Esophagus muscularis mucosa (tissue), 4 donors: ENCODE data around the gene PSPH. TPM values are rescaled to one million over a fixed set of nuclear protein-coding genes. Genes with fewer than 3 reads are reported as not detected.
"Not testable (repeated sequence)": the region's sequence is repeated elsewhere in the genome, so short reads cannot be mapped to it uniquely, and the experiment has no call there.

Source experiments
- DNase-seq: peaks from one replicate; pipeline ENCODE4 v3.0.0-alpha.2; 2017; ENCODE audit errors: extremely low spot score
- H3K27ac ChIP-seq, 4 donors: fragments of 200-600 bp; sonication (generic); replicated peaks in 1 of 4; 1 replicate in 3 of 4; 2 replicates in 1 of 4; pipeline ENCODE4 v1.5.1; 2016 to 2019; ENCODE audit warnings: mild to moderate bottlenecking in 1 of 4
- H3K27me3 ChIP-seq, 4 donors: fragments of 200-600 bp; sonication (generic); one replicate each; pipeline versions ENCODE4 v1.5.1 to v1.6.0; 2016 to 2019
- H3K36me3 ChIP-seq, 4 donors: fragments of 200-600 bp; sonication (generic); one replicate each; pipeline ENCODE4 v1.5.1; 2016 to 2019
- H3K4me1 ChIP-seq, 4 donors: fragments of 200-600 bp; sonication (generic); one replicate each; pipeline ENCODE4 v1.5.1; 2016 to 2019
- H3K4me3 ChIP-seq, 4 donors: fragments of 200-600 bp; sonication (generic); 1 replicate in 2 of 4; 2 replicates in 2 of 4; pipeline ENCODE4 v1.5.1; 2016 to 2019; ENCODE audit warnings: mild to moderate bottlenecking in 4 of 4, moderate library complexity in 1 of 4
- H3K9me3 ChIP-seq, 4 donors: fragments of 200-600 bp; sonication (generic); 1 replicate in 3 of 4; 2 replicates in 1 of 4; pipeline ENCODE4 v1.5.1; 2016 to 2019
- EP300 ChIP-seq: sonication (generic); formaldehyde crosslinking; IDR thresholded peaks from one replicate; pipeline ENCODE4 v1.6.1; 2017; ENCODE audit warnings: antibody characterized with exemption
- POLR2A ChIP-seq: fragments of 450-650 bp; IDR thresholded peaks from one replicate; pipeline ENCODE4 v1.6.1; 2017; ENCODE audit warnings: antibody characterized with exemption, moderate library complexity, mild to moderate bottlenecking, low read depth
- POLR2AphosphoS5 ChIP-seq, 2 donors: sonication (generic); formaldehyde crosslinking; IDR thresholded peaks; one replicate each; pipeline ENCODE4 v1.6.1; 2017; ENCODE audit warnings: antibody characterized with exemption in 2 of 2
- WGBS: methylation state at CpG from one replicate; pipeline ENCODE4 v1.1.5; 2018; 5-methylcytosine and 5-hydroxymethylcytosine counted together
- intact Hi-C: fragments of 100-400 bp; cut with DNase I; formaldehyde crosslinking; loops from one replicate; pipeline ENCODE4 v1.15.1; 2023
- total RNA-seq, 4 donors: library from RNA; depleted of rRNA; stranded (reverse); fragments of >200 nt; gene quantifications; one replicate each; pipeline versions ENCODE4 v1.1.0 to v1.2.1, GENCODE V29; 2016
- TF ChIP-seq, protein P1 (sequence below), 3 experiments: fragments of 200-600 bp in 2 of 3; fragments of 450-650 bp in 1 of 3; sonication (generic) in 2 of 3; IDR thresholded peaks; one replicate each; pipeline ENCODE4 v1.5.1; 2017 to 2019; ENCODE audit warnings: antibody characterized with exemption in 3 of 3, mild to moderate bottlenecking in 2 of 3, moderate library complexity in 1 of 3

The PSPH gene
- total RNA-seq, 4 donors from 2014 or later: 9.1 to 15.9 (median 13.1) TPM

DNA sequence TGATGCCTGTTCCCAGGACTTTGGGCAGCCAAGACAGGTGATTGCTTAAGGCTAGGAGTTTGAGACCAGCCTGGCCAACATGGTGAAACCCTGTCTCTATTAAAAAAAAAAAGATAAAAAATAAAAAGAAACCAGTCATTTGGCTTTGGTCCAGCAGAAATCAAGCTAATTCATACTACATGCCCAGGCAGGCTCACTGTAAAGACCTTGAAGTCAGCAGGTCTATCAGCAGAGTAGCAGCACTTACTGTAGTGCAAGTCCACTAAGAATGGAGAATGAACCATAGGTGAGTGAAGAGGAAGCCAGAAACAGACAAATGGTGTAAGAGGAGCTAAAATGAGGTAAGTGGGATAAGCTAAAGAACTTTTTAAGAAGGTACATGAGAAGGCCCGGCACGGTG lies 24.7 kb downstream of the PSPH start:
- Histone ChIP-seq H3K27ac (no peak overlapping the region), H3K36me3 (peaks cover 0 to 17% (median 7%) of the 10 kb centered on the region in 4 donors), H3K4me1 (no peaks in the 10 kb centered on the region), H3K27me3 (no peaks in the 10 kb centered on the region), H3K4me3 (no peak overlapping the region), H3K9me3 (no peaks in the 10 kb centered on the region)
- TF ChIP-seq EP300: no peak
- intact Hi-C loops: no loop called here
- WGBS: 98% methylated on average over 2 of the region's 2 CpGs
- no peak for DNase-seq

DNA sequence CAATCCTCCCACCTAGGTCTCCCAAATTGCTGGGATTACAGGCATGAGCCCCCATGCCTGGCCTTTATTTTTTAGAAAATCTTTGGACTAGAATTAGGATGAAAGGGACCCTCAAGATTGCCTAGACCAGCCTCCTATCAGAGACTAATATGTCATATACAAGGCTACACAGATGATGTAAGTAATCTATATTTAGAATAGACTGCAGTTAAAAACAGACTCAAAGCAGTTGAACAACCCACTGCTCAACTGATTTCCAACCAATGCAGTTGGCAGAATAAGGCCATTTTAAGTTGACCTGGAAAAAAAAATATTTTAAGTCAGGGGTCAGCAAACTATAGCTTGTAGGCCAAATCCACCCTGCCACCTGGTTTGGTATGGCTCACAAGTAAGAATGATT lies 27.7 kb downstream of the PSPH start:
- Histone ChIP-seq H3K9me3 (no peaks in the 10 kb centered on the region), H3K4me3 (no peak overlapping the region), H3K27ac (no peak overlapping the region), H3K36me3 (peaks cover 0 to 38% (median 26%) of the 10 kb centered on the region in 4 donors), H3K27me3 (no peaks in the 10 kb centered on the region), H3K4me1 (no peaks in the 10 kb centered on the region)
- DNase-seq: no peak
- TF ChIP-seq, protein P1, sequence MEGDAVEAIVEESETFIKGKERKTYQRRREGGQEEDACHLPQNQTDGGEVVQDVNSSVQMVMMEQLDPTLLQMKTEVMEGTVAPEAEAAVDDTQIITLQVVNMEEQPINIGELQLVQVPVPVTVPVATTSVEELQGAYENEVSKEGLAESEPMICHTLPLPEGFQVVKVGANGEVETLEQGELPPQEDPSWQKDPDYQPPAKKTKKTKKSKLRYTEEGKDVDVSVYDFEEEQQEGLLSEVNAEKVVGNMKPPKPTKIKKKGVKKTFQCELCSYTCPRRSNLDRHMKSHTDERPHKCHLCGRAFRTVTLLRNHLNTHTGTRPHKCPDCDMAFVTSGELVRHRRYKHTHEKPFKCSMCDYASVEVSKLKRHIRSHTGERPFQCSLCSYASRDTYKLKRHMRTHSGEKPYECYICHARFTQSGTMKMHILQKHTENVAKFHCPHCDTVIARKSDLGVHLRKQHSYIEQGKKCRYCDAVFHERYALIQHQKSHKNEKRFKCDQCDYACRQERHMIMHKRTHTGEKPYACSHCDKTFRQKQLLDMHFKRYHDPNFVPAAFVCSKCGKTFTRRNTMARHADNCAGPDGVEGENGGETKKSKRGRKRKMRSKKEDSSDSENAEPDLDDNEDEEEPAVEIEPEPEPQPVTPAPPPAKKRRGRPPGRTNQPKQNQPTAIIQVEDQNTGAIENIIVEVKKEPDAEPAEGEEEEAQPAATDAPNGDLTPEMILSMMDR (IDR thresholded peaks at IDR 0.05): no peak
- no peak for TF ChIP-seq EP300
- no peak for TF ChIP-seq POLR2AphosphoS5 (IDR thresholded peaks at IDR 0.05)
- TF ChIP-seq POLR2A: no peak
- intact Hi-C loops: no loop called here

DNA sequence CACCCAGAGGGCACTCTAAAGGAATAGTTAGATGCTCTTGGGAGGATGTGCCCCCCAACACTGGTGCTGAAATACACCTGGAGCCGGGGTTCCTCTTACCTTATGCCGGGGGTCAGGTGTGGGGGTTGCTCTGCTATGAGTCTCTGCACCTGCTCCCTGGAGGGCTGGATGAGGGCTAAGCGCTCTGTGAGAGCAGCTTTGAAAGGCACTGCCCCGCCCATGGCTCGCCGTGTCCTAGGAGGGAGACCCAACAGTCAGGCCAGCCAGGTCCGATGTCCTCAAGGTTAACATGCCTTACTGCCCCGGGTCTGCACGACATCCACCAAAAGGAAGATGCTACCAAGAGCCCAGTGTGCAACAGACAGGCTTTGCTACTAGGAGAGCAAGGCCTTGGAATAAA lies 31.7 kb downstream of the PSPH start:
- Histone ChIP-seq H3K27me3 (no peaks in the 10 kb centered on the region), H3K4me3 (no peak overlapping the region), H3K36me3 (peaks cover 0 to 56% (median 31%) of the 10 kb centered on the region in 4 donors), H3K9me3 (no peaks in the 10 kb centered on the region), H3K27ac (no peak overlapping the region), H3K4me1 (no peaks in the 10 kb centered on the region)
- no peak for TF ChIP-seq EP300
- TF ChIP-seq, protein P1 (IDR thresholded peaks at IDR 0.05): no peak
- no peak for TF ChIP-seq POLR2AphosphoS5 (IDR thresholded peaks at IDR 0.05)
- TF ChIP-seq POLR2A: no peak
- DNase-seq: no peak
- 83% methylated on average over 9 of the region's 9 CpGs for WGBS
- intact Hi-C loops: no loop called here

DNA sequence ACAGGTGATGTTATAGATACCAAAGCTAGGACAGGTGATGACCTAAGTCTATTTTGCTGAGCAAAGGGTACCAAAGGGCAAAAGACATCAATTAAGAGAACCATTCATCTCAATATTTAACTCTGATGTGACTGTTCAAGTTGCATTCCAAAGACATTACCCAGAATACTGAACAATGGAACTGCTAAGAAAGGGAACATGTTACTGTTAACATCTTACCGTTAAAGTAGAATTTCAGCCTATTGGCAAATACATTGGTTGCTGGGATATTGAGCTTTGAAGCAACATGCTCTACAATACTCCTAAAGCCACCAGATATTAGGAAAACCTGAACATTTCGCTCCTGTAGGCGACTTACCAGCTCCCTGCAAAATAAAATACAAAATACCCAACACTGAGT lies 34.2 kb downstream of the PSPH start:
- H3K27ac ChIP-seq, H3K4me1 ChIP-seq, DNase-seq, intact Hi-C loops, H3K27me3 ChIP-seq, H3K9me3 ChIP-seq, H3K4me3 ChIP-seq: not testable (repeated sequence)
- peaks cover 0 to 67% (median 34%) of the 10 kb centered on the region in 4 donors for H3K36me3 ChIP-seq
- 91% methylated on average over 3 of the region's 3 CpGs for WGBS

DNA sequence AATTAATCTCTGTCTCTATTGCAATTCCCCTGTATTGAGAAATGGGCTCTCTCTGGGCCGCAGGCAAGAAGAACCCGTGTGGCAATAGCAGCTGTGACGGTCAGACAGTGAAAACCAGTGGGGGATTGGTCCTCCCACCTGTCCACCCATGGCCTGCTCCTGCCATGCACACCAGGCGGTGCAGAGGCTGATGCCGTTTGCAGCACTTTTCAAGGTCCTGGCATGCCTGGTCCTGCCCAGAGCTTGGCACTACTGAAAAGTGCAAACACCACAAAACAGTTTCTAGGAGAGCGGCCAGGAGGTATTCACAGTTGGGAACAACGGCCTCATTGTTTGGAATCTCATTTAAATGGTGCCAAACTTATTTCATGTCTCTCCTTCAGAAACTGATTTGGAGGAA lies 41.5 kb downstream of the PSPH start:
- Histone ChIP-seq H3K27me3 (no peaks in the 10 kb centered on the region), H3K4me3 (no peak overlapping the region), H3K27ac (peak overlapping the region in 3 of 4 donors; percentile 12 to 72 (median 23)), H3K9me3 (no peaks in the 10 kb centered on the region), H3K4me1 (peaks cover 0 to 25% (median 21%) of the 10 kb centered on the region in 4 donors), H3K36me3 (peaks cover 0 to 22% (median 6%) of the 10 kb centered on the region in 4 donors)
- intact Hi-C loops: no loop called here
- DNase-seq: no peak
- 38% methylated on average over 7 of the region's 7 CpGs for WGBS
- no peak for TF ChIP-seq EP300
- TF ChIP-seq, protein P1 (IDR thresholded peaks at IDR 0.05): no peak
- no peak for TF ChIP-seq POLR2A
- peak in 1 of 2 donors; percentile 28 for TF ChIP-seq POLR2AphosphoS5 (IDR thresholded peaks at IDR 0.05)

DNA sequence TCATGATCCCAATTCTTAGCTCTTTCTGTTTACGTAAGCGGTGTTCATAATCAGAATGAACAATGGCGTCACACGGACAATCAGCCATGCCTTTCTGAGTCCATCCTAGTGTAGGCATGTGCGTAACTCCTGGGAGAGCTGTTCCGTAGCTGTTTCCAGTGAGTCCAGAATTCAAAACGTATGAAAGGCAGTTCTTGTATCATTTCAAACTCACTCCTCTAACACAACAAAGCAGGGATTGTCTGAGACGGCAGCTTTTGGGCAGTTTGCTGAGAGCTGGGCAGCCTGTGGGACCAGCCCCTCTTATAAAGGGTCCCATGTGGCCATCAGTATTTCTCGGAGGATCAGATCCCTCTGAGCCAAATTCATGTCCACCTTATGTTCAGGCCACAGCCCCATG lies 43.4 kb downstream of the PSPH start:
- H3K36me3 ChIP-seq: peaks cover 0 to 7% (median 0%) of the 10 kb centered on the region in 4 donors
- peaks cover 0 to 25% (median 22%) of the 10 kb centered on the region in 4 donors for H3K4me1 ChIP-seq
- WGBS: 85% methylated on average over 9 of the region's 9 CpGs
- no peaks in the 10 kb centered on the region for H3K27me3 ChIP-seq
- H3K27ac ChIP-seq: no peak overlapping the region
- H3K4me3 ChIP-seq: no peak overlapping the region
- intact Hi-C loops: no loop called here
- TF ChIP-seq POLR2A: no peak
- no peak for DNase-seq
- H3K9me3 ChIP-seq: no peaks in the 10 kb centered on the region
